WERI-Rb-1 (cell line): ENCODE results near the gene LEPROT.

Source experiments
- DNase-seq: peaks from one replicate; pipeline ENCODE4 v3.0.0-alpha.2; 2020
- H3K27ac ChIP-seq: fragments of 250-450 bp; sonication (Bioruptor Pico); 2 replicates; pipeline ENCODE4 v1.5.1; 2020; ENCODE audit warnings: mild to moderate bottlenecking, moderate library complexity
- H3K27me3 ChIP-seq: fragments of 250-450 bp; sonication (Bioruptor Pico); 2 replicates; pipeline ENCODE4 v1.5.1; 2021; ENCODE audit warnings: mild to moderate bottlenecking, low read depth, moderate library complexity; ENCODE audit not compliant: insufficient read depth, severe bottlenecking
- H3K36me3 ChIP-seq: fragments of 250-450 bp; sonication (Bioruptor Pico); 2 replicates; pipeline ENCODE4 v1.5.1; 2020; ENCODE audit warnings: mild to moderate bottlenecking, moderate library complexity
- H3K4me3 ChIP-seq: 2 replicates; pipeline ENCODE4 v1.5.1; 2011; ENCODE audit warnings: low read depth, mild to moderate bottlenecking, control low read depth, low read length
- H3K9me3 ChIP-seq: fragments of 250-450 bp; sonication (Bioruptor Pico); 2 replicates; pipeline ENCODE4 v1.5.1; 2021; ENCODE audit warnings: mild to moderate bottlenecking, moderate library complexity; ENCODE audit not compliant: severe bottlenecking
- CTCF ChIP-seq: IDR thresholded peaks from 2 replicates; pipeline ENCODE4 v1.5.1; 2011; ENCODE audit warnings: low read depth, mild to moderate bottlenecking, control low read depth, inconsistent platforms, low read length

LEPROT gene

GRCh38 chr1:65434760-65435159, 14.3 kb downstream of the LEPROT start:
- TF ChIP-seq CTCF, result no peak
- Histone ChIP-seq H3K4me3 (no peak overlapping the region), H3K27ac (no peak overlapping the region), H3K36me3 (peaks cover 16% of the 10 kb centered on the region), H3K9me3 (no peaks in the 10 kb centered on the region), H3K27me3 (no peaks in the 10 kb centered on the region)
- no peak for DNase-seq

GRCh38 chr1:65435987-65436386, 15.5 kb downstream of the LEPROT start:
- H3K9me3 ChIP-seq, result no peaks in the 10 kb centered on the region
- TF ChIP-seq CTCF, result no peak
- no peak overlapping the region for H3K4me3 ChIP-seq
- no peaks in the 10 kb centered on the region for H3K27me3 ChIP-seq
- H3K36me3 ChIP-seq, result peaks cover 9% of the 10 kb centered on the region
- no peak for DNase-seq
- H3K27ac ChIP-seq, result no peak overlapping the region

- no peaks in the 10 kb centered on the region for H3K9me3 ChIP-seq
- peaks cover 3% of the 10 kb centered on the region; the same call in 1 of the 2 replicates for H3K36me3 ChIP-seq
- TF ChIP-seq CTCF, result no peak
- no peak overlapping the region for H3K4me3 ChIP-seq
- H3K27ac ChIP-seq, result no peak overlapping the region
- H3K27me3 ChIP-seq, result no peaks in the 10 kb centered on the region
- no peak for DNase-seq
These were observed 17.1 kb downstream of the LEPROT start for GRCh38 chr1:65437616-65438015.

- TF ChIP-seq CTCF, result no peak
- DNase-seq, result no peak
- H3K4me3 ChIP-seq, result no peak overlapping the region
- no peak overlapping the region for H3K27ac ChIP-seq
- no peaks in the 10 kb centered on the region for H3K9me3 ChIP-seq
- no peaks in the 10 kb centered on the region for H3K27me3 ChIP-seq
- no peaks in the 10 kb centered on the region for H3K36me3 ChIP-seq
These were observed 19.9 kb downstream of the LEPROT start for GRCh38 chr1:65440322-65440900.

- Histone ChIP-seq H3K36me3 (no peaks in the 10 kb centered on the region), H3K4me3 (no peak overlapping the region), H3K27ac (no peak overlapping the region), H3K9me3 (no peaks in the 10 kb centered on the region), H3K27me3 (no peaks in the 10 kb centered on the region)
- no peak for DNase-seq
- no peak for TF ChIP-seq CTCF
These were observed 20.4 kb downstream of the LEPROT start for GRCh38 chr1:65440915-65441314.

- H3K4me3 ChIP-seq, result no peak overlapping the region
- no peaks in the 10 kb centered on the region for H3K27me3 ChIP-seq
- H3K27ac ChIP-seq, result no peak overlapping the region
- H3K9me3 ChIP-seq, result no peaks in the 10 kb centered on the region
- TF ChIP-seq CTCF, result no peak
- H3K36me3 ChIP-seq, result no peaks in the 10 kb centered on the region
- no peak for DNase-seq
These were observed 21.0 kb downstream of the LEPROT start for GRCh38 chr1:65441464-65441863.
